ENCODE data around the gene SPCS2.
"Not testable (repeated sequence)": the region's sequence is repeated elsewhere in the genome, so short reads cannot be mapped to it uniquely, and the experiment has no call there.

Gene SPCS2

GRCh38 chr11:74950374-74950969 is 1.4 kb downstream of the SPCS2 start:
- no peak for DNase-seq

GRCh38 chr11:74951226-74951625 is 2.2 kb downstream of the SPCS2 start:
- DNase-seq, result peak; percentile 19

DNA sequence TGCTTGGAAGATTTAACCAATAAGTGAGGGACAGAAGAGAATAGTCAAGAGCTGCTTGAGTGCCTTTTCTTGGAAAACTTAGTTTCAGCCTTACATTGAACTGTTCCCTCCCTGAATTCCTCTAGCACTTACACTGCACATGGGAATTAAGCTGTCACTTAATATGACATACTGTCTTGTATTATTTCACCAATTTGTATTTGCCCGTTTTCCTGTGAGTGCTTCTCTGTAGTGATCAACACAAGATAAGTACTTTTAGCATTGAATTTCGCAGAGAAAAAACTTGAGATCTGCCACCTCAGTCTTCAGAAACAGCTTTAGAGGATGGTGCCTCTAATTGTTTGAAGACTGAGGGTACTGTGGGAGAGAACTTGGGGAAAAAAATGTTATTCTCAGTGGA is 3.7 kb downstream of the SPCS2 start:
- DNase-seq, result no peak

DNA sequence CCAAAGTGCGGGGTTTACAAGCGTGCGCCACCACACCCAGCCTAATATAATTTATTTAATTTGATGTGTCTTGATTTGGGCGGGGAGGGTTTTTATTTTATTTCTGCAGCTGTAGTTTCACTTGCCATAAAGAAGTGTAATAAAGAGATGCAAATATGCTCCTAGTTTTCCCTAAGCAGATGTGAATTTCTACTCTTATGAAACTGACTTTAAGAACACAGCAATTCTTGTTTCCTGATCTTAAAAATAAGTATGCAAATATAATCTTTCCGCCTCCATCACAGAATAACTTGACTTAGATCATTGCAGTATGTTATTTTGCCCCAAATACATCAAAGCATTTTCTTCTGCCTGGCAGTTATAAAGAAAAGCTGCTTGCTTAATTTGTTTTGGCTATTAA is 4.4 kb downstream of the SPCS2 start:
- DNase-seq, result no peak

DNA sequence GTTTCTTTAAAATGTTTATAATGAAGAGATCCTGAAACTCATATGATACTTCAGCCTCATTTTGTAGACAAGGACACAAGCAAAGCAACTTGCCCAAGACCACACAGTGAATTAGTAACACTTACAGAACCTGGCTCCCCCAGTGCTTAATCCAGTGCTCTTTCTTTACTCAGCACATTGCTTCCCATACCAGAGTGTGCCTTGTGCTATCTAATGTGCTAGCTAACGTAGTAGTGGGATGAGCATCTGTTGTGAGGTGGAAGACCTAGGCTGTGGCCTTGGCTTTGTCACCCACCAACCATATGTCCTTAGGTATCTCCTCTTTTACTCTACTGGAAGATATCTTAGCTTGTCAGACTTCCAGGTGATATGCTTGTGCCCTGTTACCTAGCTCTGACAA is 5.1 kb downstream of the SPCS2 start:
- no peak for DNase-seq

- DNase-seq, result no peak
These were observed 7.4 kb downstream of the SPCS2 start for GRCh38 chr11:74956397-74957015.

DNA sequence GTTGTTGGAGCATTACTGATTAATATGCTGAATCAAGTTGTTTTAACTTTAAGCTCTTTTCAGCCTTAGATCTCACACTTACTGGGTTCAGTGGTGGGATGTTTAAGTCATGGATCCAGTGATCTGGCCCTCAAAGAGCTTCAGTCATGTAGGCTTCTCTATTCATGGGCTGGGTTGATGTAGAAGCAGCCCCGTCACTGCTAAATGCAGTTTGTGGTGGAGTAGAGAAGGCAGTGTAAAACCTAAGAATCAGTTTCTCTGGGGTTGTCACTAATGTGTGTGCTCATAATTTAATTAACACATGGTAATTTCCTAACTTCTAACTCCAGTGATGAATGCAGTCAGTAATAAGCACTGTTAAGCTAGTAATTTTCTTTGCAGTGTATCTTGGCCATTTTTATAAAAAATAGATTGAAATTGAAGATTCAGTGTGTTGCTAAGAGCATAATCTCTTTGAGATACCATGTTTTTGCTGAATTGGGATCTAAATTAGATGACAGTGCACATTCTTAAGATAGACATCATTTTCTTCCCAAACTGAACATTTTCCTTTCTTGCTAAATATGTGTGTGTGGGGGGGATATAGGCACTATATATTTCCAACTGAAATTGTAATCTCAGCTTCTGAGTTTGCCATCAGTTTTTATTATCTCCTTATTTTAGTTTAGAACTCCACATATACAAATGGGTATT is 9.0 kb downstream of the SPCS2 start:
- no peak for DNase-seq

DNA sequence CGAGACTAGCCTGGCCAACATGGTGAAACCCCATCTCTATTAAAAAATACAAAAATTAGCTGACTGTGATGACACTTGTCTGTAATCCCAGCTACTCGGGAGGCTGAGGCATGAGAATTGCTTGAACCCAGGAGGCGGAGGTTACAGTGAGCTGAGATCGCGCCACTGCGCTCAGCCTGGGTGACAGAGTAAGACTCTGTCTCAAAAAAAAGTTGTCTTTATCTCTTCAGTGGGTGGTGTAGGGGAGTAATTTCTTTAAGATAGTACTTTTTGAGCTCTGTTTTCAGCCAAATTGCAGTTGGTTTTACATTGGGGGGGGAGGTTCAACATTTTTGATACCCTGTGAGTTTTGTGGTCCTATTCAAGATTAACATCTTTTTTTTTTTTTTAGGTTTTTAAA is 11.1 kb downstream of the SPCS2 start:
- DNase-seq, result not testable (repeated sequence)

- no peak for DNase-seq
These were observed 17.6 kb downstream of the SPCS2 start for GRCh38 chr11:74966651-74967050.

- no peak for DNase-seq
These were observed 21.9 kb downstream of the SPCS2 start for GRCh38 chr11:74970852-74971395.

DNA sequence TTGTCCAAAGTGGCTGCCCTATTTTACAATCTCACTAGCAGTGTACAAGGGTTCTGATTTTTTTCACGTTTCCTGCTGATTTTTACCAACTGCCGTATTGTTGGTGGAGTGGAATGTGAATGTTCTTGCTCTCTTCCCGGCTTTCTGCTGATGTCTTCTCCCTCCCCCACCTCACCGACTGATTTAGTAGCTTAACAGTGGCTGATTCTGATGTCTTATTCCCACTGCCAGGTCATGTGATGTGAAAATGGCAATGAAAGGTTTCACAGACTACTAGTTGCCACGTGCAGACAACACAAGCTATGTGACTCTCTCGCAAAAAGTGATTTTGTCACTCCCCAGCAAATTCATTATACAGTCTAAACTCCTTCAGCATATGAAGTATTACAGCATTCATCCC is 22.4 kb downstream of the SPCS2 start:
- DNase-seq, result no peak

DNA sequence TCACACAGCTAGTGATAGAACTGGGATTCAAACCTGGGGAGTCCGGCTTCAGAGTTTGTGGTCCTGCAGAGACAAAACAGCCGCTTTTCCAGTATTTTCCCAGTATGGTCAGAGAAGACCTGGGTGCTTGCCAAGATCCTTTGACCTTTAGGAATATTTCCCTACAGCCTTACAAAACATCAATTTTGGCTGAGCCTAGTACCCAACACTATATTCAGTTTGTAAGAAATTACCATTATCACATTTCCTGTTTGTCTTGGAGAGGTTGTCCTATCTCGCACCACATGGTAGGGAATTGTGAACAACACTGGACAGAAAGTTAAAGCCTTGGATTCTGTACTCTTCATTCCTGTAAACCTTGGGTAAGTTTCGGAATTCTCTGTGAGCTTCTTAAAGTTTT is 29.0 kb downstream of the SPCS2 start:
- DNase-seq, result no peak

- DNase-seq, result no peak
These were observed 31.6 kb downstream of the SPCS2 start for GRCh38 chr11:74980634-74981033.

DNA sequence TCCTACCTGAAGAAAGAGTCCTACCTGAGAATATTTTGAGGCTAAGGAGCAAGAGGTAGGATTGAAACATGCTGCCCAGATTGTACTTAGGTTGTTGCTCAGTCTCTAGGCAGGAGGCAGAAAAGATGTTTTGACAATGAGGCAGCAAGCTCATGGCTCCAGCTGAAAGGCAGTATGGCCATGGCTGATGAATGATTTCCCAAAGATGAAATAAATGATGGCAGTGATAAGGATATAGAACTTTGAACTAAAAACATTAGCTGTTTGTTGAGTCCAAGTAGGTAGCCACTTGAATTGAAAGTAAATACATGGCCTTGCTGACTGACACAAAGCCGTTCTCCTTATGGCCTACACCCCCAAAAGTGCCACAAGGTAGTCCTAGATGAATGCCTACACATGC is 32.8 kb downstream of the SPCS2 start:
- no peak for DNase-seq

DNA sequence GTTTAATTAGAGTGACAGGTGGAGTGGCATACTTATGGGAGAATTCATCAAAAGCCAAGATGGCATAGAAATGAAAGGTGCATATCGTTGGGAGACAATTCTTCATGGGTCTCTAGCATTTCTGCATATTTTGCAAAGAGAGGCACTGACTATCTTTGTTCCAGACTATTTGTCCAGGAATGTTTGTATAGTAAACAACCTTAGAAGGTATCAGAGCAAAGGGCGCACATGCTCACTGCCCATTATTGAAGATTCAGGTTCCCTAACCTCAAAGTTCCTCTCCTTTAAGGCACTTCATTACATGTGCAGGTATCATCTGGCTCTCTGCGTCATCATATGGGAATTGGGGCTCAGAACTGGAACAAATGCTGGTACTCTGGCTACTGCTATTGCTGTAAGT is 35.0 kb downstream of the SPCS2 start:
- DNase-seq, result no peak

DNA sequence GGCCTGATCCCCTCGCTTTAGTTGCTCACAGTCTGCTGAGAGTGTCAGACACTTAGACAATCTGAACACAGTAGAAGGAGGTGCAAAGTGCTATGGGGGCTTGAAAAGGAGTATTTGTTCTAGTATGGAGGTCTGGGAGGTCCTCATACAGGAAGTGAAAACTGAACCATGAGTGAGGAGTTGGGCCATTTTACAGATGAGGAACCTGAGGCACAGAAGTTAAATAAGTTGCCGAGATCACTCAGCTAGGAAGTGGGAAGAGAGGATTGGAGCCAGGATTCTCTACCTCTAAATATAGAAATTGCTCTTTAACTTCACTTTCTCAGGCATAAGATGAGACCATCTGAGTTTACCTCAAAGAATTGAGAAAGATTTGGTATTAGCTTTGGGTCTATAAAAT is 35.7 kb downstream of the SPCS2 start:
- DNase-seq, result no peak

DNA sequence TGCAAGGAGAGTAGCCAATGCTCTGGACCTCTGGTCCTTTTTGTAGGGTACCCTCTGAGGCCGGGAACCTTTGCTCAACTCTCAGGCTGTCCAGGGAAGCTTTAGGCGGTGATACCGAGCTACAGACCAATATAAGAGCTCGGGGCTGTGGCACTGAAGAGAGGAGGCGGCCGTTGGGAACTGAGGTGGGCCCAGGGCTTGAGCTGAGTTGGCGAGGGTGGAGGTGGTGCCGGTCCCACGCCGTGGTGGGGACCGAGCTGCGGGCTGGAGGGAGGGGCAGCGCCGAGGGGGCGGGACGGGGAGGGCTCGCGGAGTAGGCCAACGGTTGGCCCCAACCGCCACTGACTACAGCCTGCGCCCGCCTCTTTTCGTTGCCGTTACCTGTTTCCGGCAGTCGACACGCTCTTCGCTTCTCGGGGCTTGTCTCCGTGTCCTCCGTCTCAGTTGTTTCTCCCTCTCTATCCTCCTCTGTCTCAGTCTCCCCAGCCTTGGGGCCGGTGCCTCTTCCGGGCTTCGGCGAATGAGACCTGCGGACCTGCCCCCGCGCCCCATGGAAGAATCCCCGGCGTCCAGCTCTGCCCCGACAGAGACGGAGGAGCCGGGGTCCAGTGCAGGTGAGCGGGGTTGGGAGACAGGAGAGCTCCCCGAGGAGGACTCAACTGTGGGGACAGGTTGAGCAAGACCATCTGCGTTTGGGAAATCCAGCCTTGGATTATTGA is 39.6 kb downstream of the SPCS2 start, which contains the start of gene NEU3:
NEU3 (plus strand) TSS at position 393 of the 719 bp plus-strand sequence; CDS start at position 521, 128 bp downstream.
- peak; percentile 85 for DNase-seq

GRCh38 chr11:74989260-74989638 is 40.2 kb downstream of the SPCS2 start:
- no peak for DNase-seq

DNA sequence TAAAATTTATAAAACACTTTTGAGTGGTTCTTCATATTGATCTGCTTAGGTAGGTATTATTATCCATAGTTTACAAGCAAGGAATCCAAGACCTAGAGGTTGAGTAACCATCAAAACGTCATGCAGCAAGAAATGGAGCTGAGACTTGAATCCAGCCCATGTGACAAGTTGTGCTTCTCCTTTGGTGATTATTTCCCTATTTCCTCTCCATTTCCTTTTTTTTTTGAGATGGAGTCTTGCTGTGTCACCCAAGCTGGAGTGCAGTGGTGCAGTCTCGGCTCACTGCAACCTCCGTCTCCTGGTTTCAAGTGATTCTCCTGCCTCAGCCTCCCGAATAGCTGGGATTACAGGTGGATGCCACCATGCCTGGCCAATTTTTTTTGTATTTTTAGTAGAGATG is 41.1 kb downstream of the SPCS2 start:
- DNase-seq, result not testable (repeated sequence)

- no peak for DNase-seq
These were observed 41.9 kb downstream of the SPCS2 start for GRCh38 chr11:74990941-74991340.

DNA sequence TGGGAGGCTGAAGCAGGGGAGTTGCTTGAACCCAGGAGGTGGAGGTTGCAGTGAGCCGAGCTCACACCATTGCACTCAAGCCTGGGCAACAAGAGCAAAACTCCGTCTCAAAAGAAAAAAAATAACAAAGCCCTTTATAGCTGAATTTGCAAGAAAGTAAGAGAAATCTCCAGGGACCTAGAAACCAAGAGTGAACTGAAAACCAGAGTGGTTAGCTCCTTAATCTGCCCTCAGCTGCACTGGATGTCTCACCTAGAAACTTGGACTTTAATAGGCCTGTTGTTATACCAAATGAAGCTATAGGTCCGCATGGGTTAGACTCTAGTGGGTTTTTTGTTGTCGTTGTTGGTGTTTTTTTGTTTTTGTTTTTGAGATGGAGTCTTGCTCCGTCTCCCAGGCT is 43.8 kb downstream of the SPCS2 start:
- DNase-seq, result no peak

- no peak for DNase-seq
These were observed 51.9 kb downstream of the SPCS2 start for GRCh38 chr11:75000975-75001354.

DNA sequence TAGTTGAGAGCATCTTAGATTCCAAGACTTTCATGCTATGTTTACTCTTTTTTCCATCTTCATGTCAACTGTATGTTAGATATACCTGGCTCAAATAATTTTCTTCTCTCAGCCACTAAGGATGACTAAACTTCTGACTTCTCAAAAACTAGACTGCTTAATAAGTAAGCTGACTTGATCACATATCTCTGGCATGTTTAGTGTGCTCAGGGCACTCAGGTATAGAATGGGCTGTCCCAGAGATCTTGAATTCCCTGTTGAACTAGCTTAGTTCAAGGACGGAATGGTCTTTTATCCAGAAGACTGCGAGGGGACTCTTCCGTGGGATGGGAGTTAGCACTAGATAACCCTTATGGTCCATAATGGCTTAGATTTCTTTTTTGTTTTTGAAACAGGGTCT is 52.6 kb downstream of the SPCS2 start:
- DNase-seq, result no peak

DNA sequence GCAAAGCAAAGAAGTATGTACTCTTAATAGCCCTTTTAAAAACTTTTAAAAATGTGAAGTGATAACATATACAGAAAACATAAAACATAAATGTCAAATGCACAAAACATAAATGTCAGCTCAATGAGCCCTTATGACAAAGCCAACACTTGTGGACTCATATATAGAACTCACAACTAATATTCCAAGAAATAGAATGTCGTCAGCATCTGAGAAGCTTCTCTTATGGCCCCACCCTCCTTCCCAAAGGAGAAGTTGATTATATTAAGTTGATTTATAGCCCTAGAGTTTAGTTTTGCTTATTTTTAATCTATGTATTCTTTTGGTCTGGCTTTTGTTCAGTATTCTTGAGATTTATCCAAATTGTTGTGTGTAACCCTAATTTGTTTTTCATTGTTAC is 53.5 kb downstream of the SPCS2 start:
- DNase-seq, result no peak
